Measurements from ENCODE around the gene ANTXR1.

DNA sequence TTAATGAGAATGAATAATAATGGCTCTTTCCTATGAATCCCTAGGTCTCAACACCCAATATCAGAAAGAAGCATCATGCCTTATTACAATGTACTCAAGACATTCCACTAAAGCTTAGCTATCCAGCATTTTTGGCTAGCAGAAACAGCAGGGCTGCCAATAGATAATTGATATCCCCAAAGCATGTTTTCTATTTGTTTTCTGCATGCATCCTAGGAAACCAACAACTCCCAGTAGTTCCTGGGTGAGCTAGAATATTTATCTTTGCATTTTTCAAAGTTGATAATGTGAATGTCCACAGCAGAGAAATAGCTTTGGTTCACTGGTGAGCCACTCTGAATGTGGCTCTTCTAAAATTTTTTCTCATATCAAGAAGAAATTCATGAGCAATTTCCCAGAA, 5.8 kb upstream of the ANTXR1 start:
- TF ChIP-seq FOXM1 (IDR thresholded peaks at IDR 0.05; ENCODE audit: low read depth) (no peak), FOXM1 (CRISPR knock-in tag; IDR thresholded peaks at IDR 0.05; ENCODE audit: low read depth) (no peak), CREB1 (IDR thresholded peaks at IDR 0.05) (no peak), CREB1 (CRISPR knock-in tag; IDR thresholded peaks at IDR 0.05) (no peak), TEAD4 (IDR thresholded peaks at IDR 0.05; ENCODE audit: low read length) (no peak), TEAD4 (CRISPR knock-in tag; IDR thresholded peaks at IDR 0.05; ENCODE audit: borderline replicate concordance) (no peak), EZH2 (IDR thresholded peaks at IDR 0.05; ENCODE audit: borderline replicate concordance, low read depth, low read length) (no peak), SMARCC2 (IDR thresholded peaks at IDR 0.05; ENCODE audit: low read depth) (no peak), JUN (IDR thresholded peaks at IDR 0.05; ENCODE audit: borderline replicate concordance, low read depth, low read length) (no peak), JUN (CRISPR knock-in tag; IDR thresholded peaks at IDR 0.05; ENCODE audit: borderline replicate concordance) (no peak)
